AG08396 (cell line): ENCODE data around the gene ST3GAL4.
"Not testable (repeated sequence)": the region's sequence is repeated elsewhere in the genome, so short reads cannot be mapped to it uniquely, and the experiment has no call there.

Source experiments
- DNase-seq: peaks from one replicate; pipeline ENCODE4 v3.0.0; 2012; ENCODE audit warnings: low spot score, mixed read lengths

ST3GAL4 gene

DNA sequence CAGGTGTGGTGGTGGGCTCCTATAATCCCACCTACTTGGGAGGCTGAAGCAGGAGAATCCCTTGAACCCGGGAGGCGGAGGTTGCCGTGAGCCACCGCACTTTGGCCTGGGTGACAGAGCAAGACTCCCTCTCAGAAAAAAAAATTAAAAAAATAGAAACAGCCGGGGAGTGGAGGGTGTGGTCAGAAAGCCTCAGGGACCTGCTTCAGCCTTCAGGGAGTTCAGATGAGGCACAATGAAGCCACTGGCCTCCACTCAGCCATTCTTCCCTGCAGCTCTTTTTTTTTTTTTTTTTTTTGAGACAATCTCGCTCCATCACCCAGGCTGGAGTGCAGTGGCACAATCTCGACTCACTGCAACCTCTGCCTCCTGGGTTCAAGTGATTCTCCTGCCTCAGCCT is 8.5 kb upstream of the ST3GAL4 start:
- DNase-seq: not testable (repeated sequence)

DNA sequence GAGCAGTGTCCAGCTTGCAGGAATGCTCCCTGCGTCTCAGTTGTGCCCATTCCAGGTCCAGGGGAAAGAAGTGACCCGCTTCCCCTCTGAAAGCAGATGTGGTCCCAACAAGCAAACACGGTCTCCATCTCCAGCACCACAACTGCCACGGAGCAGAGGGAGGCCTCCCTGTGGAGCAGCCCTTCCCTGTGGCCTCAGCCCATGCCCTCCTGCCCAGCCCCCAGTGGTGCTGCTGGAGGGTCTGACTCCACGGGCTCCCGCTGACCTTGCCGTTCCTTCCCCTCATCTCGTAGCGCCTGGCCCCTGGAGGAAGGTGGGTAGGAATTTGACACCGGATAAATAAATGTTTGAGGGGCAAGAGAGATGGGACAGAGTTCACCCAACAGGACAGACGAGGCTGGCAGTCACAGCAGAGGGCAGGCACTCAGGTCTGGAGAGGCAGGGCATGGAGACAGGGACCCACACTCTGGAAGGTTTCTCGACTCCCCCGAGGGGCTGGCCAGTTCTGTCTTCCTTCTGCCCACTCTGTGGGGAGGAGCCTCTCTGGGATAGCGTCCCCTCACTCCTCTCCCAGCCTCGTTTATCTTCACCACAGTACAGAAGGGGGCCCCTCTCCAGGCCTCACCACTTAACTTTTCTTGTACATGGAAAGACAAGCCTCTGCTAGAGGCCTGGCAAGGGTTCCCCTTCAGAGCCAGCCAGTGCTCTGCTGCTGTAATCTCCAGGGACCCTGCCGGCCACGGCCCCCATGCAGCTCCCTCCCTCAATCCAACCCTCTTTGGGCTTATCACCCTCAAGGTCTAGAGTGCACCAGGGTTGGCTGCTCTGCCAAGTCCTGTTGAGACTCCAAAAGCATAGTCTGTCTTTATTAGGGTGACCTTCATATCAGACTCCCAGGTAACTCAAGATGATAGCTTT is 7.5 kb upstream of the ST3GAL4 start:
- no peak for DNase-seq

DNA sequence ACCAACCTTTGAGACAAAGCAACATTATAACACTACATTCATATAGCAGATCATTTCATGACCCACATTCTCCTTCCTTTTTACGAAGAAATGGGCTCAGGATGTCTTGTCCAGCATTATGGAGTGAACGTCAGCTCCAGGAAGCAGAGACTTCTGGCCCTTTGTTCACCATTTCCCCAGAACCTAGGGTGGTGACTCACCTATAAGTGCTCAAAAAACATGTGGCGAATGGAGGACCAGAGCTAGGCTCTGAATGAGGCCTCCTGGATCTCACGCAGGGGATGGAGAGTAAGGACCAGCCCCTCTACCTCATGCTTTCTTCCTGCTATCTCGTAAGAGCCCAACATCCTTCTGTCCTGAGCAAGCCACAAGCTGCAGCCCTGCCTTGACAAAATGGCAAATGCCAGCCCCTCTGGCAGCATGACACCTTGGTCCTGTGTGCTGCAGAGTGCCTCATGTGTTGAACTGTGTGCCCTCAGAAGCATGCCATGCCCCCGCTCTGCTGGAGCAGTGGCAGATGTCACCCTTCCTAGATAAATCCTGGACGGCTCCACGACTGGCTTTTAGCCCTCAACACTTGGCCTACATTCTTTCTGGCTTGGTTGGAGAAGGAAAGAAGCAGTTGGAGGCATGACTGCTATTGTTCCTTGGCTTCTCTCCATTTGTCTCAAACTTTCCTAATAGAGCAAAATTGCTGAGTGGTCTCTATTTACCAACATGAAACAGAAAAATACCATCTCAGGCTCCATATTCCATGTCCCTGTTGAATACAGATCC is 6.5 kb upstream of the ST3GAL4 start:
- peak; percentile 53 for DNase-seq

DNA sequence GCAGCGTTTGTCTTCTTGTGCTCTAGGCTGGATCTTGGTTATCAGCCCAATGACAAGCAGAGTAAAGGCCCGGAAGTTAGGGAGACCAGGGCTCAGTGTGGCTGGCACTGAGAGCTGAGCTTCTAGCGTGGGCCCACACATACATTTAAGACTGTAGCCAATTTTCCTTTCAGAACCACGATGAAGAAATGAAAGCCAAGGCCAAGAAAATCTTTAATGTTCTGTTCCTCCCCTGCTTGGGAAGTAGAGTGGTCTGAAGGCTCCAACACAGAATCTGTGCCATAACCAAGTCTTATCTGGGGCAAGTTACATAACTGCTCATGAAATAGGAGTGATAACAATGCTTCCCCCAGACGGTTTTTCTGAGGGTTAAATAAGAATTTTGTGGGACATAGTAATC is 4.7 kb upstream of the ST3GAL4 start:
- DNase-seq: no peak

GRCh38 chr11:126352163-126352562 is 3.3 kb upstream of the ST3GAL4 start:
- no peak for DNase-seq

DNA sequence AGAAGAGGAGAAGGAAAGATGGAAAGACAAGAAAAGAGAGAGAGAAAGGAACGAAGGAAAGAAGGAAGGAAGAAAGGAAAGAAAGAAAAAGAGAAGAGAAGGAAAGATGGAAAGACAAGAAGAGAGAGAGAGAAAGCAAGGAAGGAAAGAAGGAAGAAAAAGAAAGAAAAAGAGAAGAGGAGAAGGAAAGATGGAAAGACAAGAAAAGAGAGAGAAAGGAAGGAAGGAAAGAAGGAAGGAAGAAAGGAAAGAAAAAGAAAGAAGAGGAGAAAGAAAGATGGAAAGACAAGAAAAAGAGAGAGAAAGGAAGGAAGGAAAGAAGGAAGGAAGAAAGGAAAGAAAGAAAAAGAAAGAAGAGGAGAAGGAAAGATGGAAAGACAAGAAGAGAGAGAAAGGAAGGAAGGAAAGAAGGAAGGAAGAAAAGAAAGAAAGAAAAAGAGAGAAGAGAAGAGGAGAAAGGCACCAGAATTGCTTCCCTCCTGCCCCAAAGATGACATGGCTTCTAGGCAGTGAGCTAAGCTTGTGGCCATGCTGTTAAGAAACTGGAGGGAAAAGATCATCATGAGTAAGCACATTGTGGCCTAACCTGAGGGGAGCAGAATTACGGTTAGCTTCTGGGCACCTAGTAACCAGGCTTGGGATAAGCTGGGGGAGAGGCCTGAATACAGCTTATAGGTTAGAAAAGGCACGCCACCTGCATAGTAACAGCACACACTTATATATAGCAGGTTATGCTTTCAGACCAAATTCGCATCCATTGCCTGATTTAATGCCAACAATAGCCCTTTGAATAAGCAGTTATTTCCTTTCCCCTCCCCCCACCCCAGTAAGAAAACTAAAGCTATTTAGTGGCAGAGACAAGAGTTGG is 2.3 kb upstream of the ST3GAL4 start:
- DNase-seq: peak; percentile 55

DNA sequence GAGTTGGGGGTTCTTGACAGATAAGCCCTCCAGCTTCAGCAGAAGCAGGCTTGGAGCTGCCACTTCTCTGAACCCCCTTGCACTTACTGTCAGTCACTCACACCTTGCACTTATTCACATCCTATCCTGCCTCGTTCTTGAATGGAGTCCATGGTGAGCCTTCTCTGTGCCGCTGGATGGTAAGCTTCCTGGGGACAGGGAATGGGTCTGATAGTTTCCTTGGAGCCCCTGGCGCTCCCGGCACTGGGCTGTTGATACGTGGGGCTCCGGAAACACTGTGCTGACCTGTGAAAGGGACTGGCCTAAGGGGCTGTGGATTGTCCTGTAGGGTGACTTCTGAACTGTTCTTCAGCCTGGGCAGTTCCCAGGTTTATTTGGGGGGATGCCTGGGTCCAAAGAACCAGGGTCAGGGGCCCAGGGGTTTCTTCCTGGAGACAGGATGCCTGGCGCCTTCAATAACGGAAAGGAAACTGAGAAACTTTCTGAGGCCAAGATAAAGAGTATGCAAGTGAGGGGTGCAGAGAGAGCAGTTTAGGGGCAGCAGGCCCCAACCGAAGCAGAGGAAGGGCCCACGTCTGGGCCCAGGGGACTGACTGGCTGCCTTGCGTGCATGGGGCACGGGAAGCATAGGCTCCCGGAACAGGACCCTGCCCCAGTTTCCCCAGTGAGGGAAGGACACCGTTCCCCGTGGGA is 709 bp upstream of the ST3GAL4 start:
- no peak for DNase-seq

DNA sequence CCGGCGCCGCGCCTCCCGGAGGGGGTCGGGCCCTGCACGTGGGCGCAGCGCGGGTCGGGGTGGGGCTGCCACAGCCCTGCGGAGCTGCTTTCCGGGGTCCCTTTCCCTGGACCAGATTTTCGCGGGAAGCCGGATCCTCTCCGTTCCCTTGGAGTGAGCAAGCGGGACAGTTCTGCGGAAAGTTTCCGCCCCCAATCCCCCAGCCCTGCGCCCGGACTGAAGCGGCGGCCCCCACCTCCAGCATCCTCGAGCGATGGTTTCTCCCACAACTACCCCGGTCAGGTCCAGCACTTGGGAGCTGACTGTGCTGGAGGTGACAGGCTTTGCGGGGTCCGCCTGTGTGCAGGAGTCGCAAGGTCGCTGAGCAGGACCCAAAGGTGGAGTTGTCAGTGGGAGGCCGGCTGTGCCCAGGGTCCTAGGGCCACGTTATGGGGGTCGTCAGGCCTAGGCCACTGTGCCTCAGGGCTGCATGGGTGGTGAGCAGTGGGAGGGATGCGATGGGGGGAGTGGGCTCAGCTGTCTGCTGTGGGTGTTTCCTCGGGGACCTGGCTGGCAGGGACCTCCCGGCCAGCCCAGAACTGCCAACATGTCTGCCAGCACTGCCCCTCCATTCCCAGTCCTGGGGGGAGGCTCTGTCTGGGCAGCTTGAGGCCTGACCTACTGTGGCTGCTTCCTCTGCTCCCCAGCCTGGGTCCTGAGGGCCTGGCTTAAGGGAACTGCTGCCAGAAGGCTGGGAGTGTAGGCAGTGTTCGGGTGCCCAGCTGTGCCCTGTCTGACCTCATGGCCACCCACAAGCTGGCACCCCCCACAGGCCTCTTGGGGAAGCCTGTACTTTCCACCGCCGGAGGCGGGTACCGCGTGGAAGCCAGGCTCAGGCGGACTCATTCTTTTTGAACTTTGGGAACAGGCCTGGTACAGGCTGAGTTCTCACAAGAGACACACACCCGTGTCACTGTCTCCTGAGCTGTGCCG is 726 bp downstream of the ST3GAL4 start:
- peak; percentile 48 for DNase-seq

DNA sequence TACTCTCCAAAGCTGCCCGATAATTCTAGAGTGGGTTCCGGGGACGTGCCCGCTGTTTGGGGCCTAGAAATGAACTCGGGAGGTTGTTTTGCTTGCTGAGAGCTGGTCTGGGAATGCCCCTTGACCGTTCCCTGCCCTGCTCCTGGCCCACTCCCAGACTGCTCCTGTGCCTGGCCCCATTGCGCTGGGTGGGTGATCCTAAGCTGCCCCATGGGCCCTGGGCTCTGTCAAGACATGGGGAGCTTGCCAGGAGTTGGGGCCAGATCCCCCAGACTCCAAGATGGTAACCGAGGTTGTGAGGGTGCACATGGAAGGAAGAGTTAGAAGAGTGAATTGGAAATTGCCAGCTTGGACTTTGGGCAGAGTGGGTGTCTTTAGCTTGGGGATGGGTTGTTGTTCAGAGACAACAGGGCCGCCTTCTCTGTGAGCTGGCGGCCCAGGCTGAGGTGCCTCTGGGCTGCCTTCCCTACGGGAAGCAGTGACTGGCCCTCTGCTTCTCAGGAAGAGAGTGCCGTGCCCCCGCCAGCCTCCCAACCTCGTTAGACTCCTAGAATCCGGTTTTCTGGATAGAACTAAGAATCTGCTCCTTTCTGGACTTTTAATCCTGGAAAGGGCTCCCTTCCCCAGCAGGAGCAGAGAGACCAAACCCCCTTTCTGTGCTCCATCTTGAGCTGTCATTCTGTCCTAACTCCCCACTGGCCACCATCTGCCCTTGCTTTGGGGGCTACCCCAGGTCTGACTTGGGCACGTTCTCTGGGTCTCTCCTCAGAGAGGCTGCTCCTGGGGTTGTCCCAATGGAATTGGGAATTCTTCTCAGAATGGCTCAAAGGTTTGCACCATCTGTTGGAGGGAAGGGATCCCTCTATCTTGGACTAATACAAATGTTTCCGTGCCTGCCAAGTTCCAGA is 1.8 kb downstream of the ST3GAL4 start:
- peak; percentile 24 for DNase-seq

GRCh38 chr11:126357969-126358762 is 2.7 kb downstream of the ST3GAL4 start:
- DNase-seq: peak; percentile 31

DNA sequence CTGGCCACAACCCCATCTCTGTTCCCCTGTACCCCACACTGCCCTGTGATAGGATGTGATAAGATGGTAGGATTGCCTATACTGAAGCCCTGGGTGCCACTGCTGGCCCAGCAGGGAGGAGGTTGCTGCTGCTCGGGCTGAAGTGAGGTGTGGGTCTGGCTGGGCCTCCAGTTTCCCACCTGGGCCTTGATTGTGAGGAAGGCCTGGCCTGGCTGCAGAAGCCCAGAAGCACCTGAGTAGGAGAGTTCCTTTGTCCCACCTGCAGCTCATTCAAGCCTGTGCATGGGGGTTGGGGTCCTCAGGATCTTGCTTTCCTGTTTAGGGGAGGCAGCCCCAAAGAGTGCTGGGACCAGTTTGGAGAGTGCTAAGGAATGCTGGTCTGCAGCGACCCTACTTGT is 3.3 kb downstream of the ST3GAL4 start:
- no peak for DNase-seq

DNA sequence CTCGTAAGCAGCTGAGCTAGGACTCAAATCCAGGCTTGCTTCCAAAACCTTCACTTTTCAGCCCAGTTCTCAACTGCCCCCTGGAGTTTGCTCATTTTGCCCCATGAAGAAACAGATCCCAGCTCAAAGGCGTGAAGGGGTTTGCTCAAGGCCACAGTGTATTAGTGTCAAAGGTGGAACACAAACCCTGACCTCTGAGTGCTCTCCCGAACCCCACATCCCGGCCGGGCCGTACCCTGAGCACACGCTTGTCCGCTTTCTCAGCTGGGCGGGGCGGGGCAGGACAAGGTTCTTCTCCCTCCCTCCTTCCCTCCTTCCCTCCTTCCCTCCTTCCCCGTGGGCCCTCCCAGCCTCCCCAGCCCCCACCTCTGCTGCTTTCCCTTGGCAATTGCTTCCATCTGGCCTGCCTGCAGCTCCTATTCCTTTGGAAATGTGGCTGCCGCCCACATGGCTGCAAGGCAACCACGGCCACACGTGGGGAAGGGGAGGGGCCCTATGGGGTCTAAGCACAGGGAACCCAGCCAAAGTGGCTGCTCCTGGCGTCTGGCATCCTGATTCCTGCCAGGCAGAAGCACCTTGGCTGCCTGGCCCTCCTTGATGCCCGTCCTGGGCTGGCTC is 4.1 kb downstream of the ST3GAL4 start:
- DNase-seq: peak; percentile 81

DNA sequence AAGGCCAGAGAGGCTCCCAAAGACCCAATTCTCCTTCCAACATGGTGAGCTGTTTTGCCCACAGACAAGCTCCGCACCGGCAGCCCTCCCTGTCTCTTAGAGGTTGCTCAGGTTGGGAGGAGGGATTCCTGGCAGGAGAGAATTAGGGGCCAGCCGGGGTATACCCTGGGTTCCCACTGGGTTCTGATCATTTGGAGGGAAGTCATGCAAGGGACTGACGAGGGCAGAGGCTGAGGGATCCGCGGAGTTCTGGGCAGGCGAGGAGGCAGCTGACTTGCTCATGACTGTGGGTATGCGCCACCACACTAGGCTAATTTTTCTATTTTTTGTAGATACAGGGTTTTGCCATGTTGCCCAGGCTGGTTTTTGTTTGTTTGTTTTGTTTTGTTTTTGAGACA is 4.6 kb downstream of the ST3GAL4 start:
- no peak for DNase-seq

GRCh38 chr11:126361400-126361799 is 5.9 kb downstream of the ST3GAL4 start:
- no peak for DNase-seq

GRCh38 chr11:126362879-126363655 is 7.6 kb downstream of the ST3GAL4 start:
- DNase-seq: no peak

DNA sequence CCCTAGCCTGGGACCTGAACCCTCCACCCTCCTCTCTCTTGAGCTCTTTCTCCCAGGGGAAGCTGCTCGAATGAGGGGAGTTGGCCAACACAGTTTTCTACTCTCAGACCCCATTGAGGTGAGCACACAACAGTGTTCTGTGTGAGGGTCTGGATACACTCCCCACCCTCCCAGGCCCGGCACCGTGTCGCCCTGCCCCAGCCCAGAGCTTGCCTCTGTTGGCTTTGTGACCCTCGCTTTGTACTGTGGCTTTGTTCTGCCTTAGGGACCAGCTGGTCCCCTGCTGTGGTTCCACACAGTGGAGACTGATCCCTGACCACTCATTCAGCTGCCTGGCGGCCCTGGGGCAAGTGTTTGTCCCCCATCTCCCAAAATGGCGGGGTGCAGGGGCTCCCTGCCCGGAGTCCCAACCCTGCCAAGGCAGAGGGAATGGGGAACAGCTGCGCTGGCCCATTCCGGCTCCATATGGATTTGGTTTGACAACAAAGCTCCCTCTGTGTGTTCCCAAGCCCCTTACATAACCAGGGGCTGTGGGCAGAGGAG is 8.3 kb downstream of the ST3GAL4 start:
- no peak for DNase-seq

GRCh38 chr11:126364735-126365134 is 9.2 kb downstream of the ST3GAL4 start:
- not testable (repeated sequence) for DNase-seq
